HG02938 (cell line): ENCODE data around the gene EBP.

Experiments used
- ATAC-seq: cut with Tn5 transposase; IDR thresholded peaks from one replicate; pipeline ENCODE4 v1.9.1; 2021; ENCODE audit warnings: mild to moderate bottlenecking, moderate library complexity; ENCODE audit not compliant: unreplicated experiment

The EBP gene

GRCh38 chrX:48521353-48522243 lies at the start of gene EBP:
Gene EBP (plus strand): TSS chrX:48521808. CDS start chrX:48523772, 1,964 bp downstream.
- ATAC-seq = peak; percentile 97

GRCh38 chrX:48472225-48472624 lies 49.4 kb upstream of the EBP start:
- no peak for ATAC-seq

- ATAC-seq = no peak
These were observed 48.5 kb upstream of the EBP start for GRCh38 chrX:48472851-48473703.

- ATAC-seq = no peak
These were observed 48.0 kb upstream of the EBP start for GRCh38 chrX:48473704-48473990.

- ATAC-seq = no peak
These were observed 47.5 kb upstream of the EBP start for GRCh38 chrX:48474127-48474526.

GRCh38 chrX:48474581-48474980 lies 47.0 kb upstream of the EBP start:
- ATAC-seq = no peak

GRCh38 chrX:48475296-48475695 lies 46.3 kb upstream of the EBP start:
- ATAC-seq = no peak

GRCh38 chrX:48475774-48476577 lies 45.6 kb upstream of the EBP start, which contains the start of gene FTSJ1:
Gene FTSJ1 (plus strand): TSS chrX:48476199. CDS start chrX:48478048, 1,849 bp downstream.
- peak; percentile 88 for ATAC-seq

- no peak for ATAC-seq
These were observed 44.7 kb upstream of the EBP start for GRCh38 chrX:48476919-48477318.

- no peak for ATAC-seq
These were observed 43.5 kb upstream of the EBP start for GRCh38 chrX:48477960-48478755.

GRCh38 chrX:48478806-48479205 lies 42.8 kb upstream of the EBP start:
- ATAC-seq = no peak

- ATAC-seq = no peak
These were observed 41.5 kb upstream of the EBP start for GRCh38 chrX:48480142-48480541.

GRCh38 chrX:48480583-48480982 lies 41.0 kb upstream of the EBP start:
- no peak for ATAC-seq

GRCh38 chrX:48482526-48482925 lies 39.1 kb upstream of the EBP start:
- no peak for ATAC-seq

GRCh38 chrX:48487362-48487798 lies 34.2 kb upstream of the EBP start:
- ATAC-seq = no peak

- no peak for ATAC-seq
These were observed 33.6 kb upstream of the EBP start for GRCh38 chrX:48488034-48488433.

GRCh38 chrX:48489296-48489695 lies 32.3 kb upstream of the EBP start:
- no peak for ATAC-seq

- ATAC-seq = no peak
These were observed 31.7 kb upstream of the EBP start for GRCh38 chrX:48489892-48490291.

- no peak for ATAC-seq
These were observed 30.9 kb upstream of the EBP start for GRCh38 chrX:48490661-48491060.

GRCh38 chrX:48491809-48492208 lies 29.8 kb upstream of the EBP start:
- no peak for ATAC-seq
